Smooth muscle cell of the brain vasculature (primary cell): ENCODE data around the gene NODAL.
"Not testable (repeated sequence)": the region's sequence is repeated elsewhere in the genome, so short reads cannot be mapped to it uniquely, and the experiment has no call there.

ENCODE experiments used
- DNase-seq: peaks from one replicate; pipeline ENCODE4 v3.0.0-alpha.2; 2012; ENCODE audit warnings: low read depth, low spot score

NODAL gene

DNA sequence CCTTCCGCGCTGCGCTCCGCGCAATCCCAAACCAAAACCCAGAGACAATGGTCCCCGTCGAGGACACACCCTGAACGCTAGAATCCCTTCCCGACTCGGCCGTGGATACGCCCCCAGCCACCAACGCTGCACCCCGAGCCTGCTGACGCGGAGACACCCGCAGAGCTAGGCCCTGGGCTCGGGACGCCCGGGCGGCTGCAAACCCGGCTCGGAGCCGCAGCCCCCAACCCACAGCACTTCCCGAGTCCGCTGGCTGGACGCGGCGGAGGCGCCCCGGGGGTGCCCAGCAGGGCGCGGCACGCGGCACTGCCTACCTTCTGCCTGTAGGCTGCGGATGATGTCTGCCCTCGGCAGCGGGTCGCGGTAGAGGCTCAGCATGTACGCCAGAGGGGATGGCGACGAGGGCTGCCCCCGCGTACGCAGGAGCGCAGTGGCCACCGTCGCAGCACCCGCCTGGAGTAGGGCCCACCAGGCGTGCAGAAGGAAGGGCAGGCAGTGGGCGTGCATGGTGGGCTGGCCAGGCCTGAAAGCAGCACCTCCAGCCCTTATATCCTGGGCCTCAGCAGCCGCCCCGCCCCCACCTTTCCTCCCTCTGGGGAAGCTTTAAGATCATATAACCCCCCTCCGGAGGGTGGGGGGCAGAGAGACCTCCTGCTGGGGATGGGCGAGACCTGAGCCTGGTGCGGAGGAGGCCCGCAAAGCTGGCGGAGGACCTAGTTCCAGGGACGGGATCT is at the start of gene NODAL:
Gene NODAL, minus strand, starts transcription at position 521 of the 734 bp plus-strand sequence. Its CDS starts 14 bp downstream, at position 507.
- no peak for DNase-seq

DNA sequence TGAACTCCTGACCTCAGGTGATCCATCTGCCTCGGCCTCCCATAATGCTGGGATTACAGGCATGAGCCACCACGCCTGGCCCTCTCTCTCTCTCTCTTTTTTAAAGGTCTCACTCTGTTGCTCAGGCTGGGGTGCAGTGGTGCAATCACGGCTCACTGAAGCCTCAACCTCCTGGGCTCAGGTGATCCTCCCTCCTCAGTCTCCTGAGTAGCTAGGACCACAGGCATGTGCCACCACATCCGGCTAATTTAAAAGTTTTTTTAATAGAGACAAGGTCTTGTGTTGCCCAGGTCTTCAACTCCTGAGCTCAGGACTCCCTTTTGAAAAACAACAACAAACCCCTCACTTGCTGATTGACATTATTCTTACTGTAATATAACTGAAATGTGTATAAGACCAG is 48.7 kb upstream of the NODAL start:
- DNase-seq: no peak

- DNase-seq: no peak
Observed at GRCh38 chr10:70487824-70488223, 46.3 kb upstream of the NODAL start.

GRCh38 chr10:70483872-70484271 is 42.4 kb upstream of the NODAL start:
- not testable (repeated sequence) for DNase-seq

GRCh38 chr10:70482982-70483760 is 41.7 kb upstream of the NODAL start:
- DNase-seq: no peak

GRCh38 chr10:70481831-70482530 is 40.5 kb upstream of the NODAL start:
- DNase-seq: no peak

DNA sequence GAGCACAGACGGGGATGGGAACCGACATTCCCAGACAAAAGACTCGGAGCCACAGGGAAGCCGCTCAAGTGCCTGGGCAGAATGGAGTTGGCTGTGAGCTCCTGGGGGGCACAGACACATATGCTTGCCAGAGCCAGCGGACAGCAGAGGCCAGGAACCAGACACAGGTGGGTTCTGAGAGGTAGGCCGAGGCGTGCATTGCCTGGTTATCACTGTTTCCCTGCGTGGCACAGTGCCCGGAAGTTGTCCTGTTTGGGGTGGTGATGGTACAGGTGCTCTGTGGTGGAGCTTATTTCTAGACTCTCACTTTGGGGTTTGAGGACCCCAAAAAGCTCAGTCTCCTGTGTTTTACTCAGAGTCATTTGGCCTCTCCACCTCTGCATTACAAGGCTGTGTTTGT is 39.6 kb upstream of the NODAL start:
- DNase-seq: no peak

GRCh38 chr10:70480239-70480861 is 38.9 kb upstream of the NODAL start:
- no peak for DNase-seq

GRCh38 chr10:70479626-70480238 is 38.3 kb upstream of the NODAL start:
- no peak for DNase-seq

DNA sequence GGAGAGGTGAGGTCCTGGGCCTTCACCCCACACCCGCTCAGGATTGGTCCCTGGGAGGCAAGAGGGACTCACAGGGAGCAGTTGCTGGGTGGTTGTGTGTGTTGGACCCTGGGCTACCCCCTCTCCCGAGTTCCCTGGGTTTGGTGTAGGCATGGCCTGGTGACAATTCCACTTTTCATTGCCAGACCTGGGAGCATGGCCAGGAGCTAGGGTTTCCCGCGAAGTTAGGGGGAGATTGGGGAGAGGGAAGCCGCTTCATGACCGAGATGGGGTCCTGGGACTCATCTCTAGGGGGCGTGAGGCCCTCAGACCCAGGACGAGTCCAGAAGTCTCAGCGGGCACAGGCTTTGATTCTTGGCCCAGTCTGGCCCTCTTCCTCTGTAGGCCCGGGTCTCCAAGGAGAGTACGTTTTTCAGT is 37.7 kb upstream of the NODAL start:
- DNase-seq: no peak

DNA sequence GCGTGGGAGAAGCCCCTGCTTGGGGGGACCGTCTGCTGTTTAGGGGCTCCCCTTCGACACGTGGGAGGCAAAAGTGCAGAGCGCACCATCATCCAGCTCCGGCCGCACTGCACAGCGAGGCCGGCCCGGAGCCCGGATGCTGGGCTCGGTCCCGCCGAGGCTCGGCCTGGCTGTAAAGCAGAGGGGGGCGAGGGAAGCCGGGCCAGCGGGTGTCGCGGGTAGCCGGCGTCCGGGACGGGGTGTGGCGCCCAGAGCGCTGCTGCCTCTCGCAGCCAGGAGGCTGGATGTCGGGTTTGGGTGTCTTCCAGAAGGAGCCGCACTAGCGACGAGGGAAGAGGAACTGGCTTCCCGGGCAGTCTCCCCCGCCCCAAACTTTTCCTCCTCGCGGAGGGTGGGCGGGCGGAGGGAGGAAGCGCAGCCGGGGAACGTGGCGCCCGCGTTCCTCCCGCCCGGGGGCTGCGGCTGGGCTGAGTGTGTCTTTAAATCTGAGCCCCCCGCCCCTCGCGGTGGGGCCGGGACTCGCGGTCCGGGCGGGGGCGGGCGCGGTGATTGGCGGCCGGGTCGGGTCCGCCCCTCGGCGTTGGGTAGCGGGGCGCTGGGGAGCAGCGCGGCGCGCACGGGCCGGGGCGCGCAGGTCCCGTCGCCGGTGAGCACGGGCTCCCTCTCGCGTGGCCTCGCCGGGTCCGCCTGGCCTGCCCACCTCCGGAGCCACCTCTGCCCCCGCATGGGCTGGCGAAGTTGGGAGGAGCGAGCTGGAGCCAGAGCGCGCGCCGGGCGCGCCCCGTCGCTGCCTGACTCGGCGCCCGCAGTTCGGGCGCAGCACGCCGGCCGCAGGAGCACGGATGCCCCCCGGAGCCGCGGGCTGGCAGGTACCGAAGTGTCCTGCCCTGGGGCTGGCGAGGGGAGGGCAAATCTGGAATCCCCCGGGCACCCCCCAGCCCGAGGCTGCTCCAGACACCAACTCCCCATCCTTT is 37.0 kb upstream of the NODAL start, which contains the start of gene PALD1:
Gene PALD1, plus strand, starts transcription at position 577 of the 974 bp plus-strand sequence. CDS start 47,185 bp downstream, outside the sequence.
- DNase-seq: no peak

GRCh38 chr10:70477661-70478162 is 36.2 kb upstream of the NODAL start:
- DNase-seq: no peak

GRCh38 chr10:70476249-70477035 is 35.0 kb upstream of the NODAL start:
- DNase-seq: no peak

DNA sequence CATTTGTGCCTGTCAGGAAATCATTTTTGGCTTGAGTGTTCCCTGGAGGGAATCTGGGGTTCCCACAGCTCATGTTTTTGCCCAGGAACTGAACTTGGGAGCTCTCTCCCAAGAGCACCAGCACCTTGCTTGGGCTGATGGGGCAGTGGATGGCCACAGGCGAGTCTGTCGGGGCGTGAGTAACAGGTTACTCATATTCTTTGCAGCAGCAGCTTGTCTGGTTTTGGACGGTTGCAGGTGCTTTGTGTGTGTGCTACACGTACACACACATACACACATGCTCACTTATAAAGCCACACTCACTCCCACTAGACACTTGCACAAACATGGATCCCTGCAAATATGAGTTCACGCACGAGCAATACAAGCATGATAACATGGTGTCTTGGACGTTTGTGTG is 34.2 kb upstream of the NODAL start:
- DNase-seq: no peak

DNA sequence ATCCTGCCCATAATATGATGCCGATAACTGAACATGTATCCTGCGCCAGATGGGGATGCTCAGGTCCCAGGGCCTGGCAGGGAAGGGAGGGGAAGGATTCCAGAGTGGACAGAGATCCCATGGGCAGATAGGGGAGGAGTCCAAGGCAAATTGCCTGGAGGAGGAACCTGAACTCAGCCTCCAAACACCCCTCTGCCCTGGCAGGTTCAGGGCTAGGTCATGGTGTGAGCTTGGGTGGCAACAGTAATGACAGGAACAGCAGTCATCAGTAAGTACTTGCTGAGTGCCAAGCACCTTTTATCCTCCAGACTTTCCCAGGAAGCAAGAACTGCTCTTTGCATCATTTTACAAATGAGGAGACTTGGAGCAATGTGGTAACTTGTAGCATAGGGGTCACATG is 33.3 kb upstream of the NODAL start:
- no peak for DNase-seq

DNA sequence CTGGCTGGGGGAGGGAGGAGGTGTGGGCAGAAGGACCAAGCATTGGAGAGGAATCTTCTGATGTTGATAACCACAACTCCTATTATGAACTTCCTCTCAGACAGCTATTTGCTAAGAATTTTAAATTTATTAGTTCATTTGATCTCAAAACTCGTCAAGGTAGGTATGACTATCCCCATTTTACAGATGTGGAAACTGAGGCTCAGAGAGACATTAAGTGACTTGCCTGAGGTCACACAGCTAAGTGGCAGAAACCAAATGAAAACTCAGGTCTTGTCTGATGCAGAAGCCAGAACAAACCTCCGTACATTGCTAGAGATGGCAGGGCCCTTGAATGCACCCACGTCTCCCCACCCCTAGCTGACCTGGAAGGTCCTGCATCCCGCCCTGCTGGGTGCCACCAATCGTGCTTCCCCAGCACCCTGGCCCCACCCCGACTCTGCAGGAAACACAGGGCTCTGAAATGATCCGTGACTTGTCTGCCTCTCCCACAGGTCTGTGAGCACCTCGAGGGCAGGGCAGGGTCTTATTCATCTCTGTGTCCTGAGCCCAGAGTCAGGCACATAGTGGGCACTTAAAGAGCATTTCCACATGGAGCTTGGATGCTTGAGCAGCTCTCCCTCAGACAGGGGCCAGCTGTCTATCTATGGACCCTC is 31.4 kb upstream of the NODAL start:
- no peak for DNase-seq

- no peak for DNase-seq
Observed at GRCh38 chr10:70466951-70467350, 25.5 kb upstream of the NODAL start.

DNA sequence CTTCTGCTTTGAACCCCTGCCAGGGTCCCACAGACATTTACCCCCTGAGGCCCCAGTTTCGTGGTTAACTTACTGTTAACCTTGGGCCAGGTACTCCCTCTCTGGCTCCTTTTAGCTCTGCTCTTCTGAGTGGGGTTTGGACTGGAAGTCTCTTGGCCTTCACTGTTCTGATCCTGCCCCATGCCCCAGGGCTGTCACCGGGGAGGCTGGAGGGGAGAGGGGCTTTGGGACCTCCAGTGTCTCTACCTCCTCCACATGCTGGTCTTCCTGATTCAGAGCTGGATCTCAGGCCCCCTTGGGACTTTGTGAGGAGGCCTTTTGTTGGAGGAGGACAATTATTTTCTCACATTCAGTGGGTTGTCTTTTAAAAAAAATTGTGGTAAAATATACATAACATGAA is 24.4 kb upstream of the NODAL start:
- no peak for DNase-seq

DNA sequence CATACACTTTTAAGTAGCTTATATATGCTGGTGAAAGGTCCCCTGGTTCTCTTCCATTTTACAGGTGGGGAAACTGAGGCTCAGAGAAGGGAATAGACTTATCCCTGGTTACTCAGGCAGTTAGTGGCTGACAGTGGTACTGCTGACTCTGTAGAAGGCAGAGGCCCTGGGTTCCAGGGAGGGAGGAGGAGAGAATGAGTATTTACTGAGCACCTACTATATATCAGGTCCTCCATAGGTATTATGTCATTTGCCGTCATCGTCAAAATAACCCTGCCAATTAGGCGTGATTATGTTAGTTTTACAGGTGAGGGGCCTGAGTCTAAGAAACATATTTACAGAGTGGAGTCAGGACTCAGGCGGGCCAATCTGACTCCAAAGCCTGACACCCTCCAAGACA is 23.8 kb upstream of the NODAL start:
- no peak for DNase-seq
